Caco-2 (cell line): Measurements from ENCODE around the gene ZNF335. TPM values are rescaled to one million over a fixed set of nuclear protein-coding genes. Genes with fewer than 3 reads are reported as not detected.

Experiments used
- BruUV-seq: library from RNA; stranded (reverse); fragments of 400-500 nt; replicated peaks from 2 replicates; lab custom pipeline; 2021; lab: Mats Ljungman, UMichigan
- CTCF ChIA-PET: fragments of 300-600 bp; sonication (Branson Sonifier 250); formaldehyde crosslinking; loops from one replicate; lab custom pipeline; 2022; ENCODE audit warnings: antibody characterized with exemption; lab: Charles Lee
- POLR2A ChIA-PET: fragments of 300-600 bp; sonication (Branson Sonifier 250); formaldehyde crosslinking; loops from one replicate; lab custom pipeline; 2022; ENCODE audit warnings: antibody characterized with exemption; lab: Charles Lee
- DNase-seq, 2 experiments: peaks; one replicate each; pipeline versions ENCODE4 v3.0.0 to v3.0.0-alpha.2; 2020 to 2022
- H3K27me3 ChIP-seq: replicated peaks from 2 replicates; pipeline ENCODE4 v1.6.0; 2011; ENCODE audit warnings: low read length; ENCODE audit not compliant: control insufficient read depth, insufficient read depth
- H3K36me3 ChIP-seq: 2 replicates; pipeline ENCODE4 v1.5.1; 2011; ENCODE audit warnings: low read length; ENCODE audit not compliant: control insufficient read depth, insufficient read depth
- H3K4me1 ChIP-seq: fragments of 250-450 bp; sonication (Bioruptor Pico); 2 replicates; pipeline ENCODE4 v1.5.1; 2020; ENCODE audit warnings: mild to moderate bottlenecking
- H3K4me3 ChIP-seq: 2 replicates; pipeline ENCODE4 v1.5.1; 2011; ENCODE audit warnings: low read depth, mild to moderate bottlenecking, control low read depth, low read length
- H3K9me3 ChIP-seq: fragments of 250-450 bp; sonication (Bioruptor Pico); 2 replicates; pipeline ENCODE4 v1.5.1; 2020; ENCODE audit warnings: mild to moderate bottlenecking, moderate library complexity
- H3K27ac Mint-ChIP-seq: one replicate; pipeline ENCODE4 v1.8.0; 2022; ENCODE audit warnings: mixed read lengths; ENCODE audit not compliant: unreplicated experiment
- H3K27me3 Mint-ChIP-seq: one replicate; pipeline ENCODE4 v1.8.0; 2022; ENCODE audit warnings: mixed read lengths; ENCODE audit not compliant: insufficient read depth, unreplicated experiment
- H3K36me3 Mint-ChIP-seq: one replicate; pipeline ENCODE4 v1.8.0; 2022; ENCODE audit warnings: mild to moderate bottlenecking, mixed read lengths; ENCODE audit not compliant: insufficient read depth, unreplicated experiment
- H3K4me1 Mint-ChIP-seq: one replicate; pipeline ENCODE4 v1.8.0; 2022; ENCODE audit warnings: low read depth, mixed read lengths; ENCODE audit not compliant: unreplicated experiment
- H3K4me3 Mint-ChIP-seq: one replicate; pipeline ENCODE4 v1.8.0; 2022; ENCODE audit warnings: mild to moderate bottlenecking, moderate library complexity, mixed read lengths; ENCODE audit not compliant: unreplicated experiment
- H3K9me3 Mint-ChIP-seq: one replicate; pipeline ENCODE4 v1.8.0; 2022; ENCODE audit warnings: mixed read lengths; ENCODE audit not compliant: unreplicated experiment
- intact Hi-C: fragments of 100-400 bp; cut with micrococcal nuclease; formaldehyde crosslinking; loops from one replicate; pipeline ENCODE4 v1.10.0; 2022; ENCODE audit not compliant: unreplicated experiment
- total RNA-seq: library from RNA; stranded (reverse); gene quantifications from 2 replicates; pipeline ENCODE4 v1.2.3, GENCODE V29; 2022
- TF ChIP-seq, protein P1 (sequence below), 2 experiments: fragments of 200-600 bp in 1 of 2; IDR thresholded peaks; 1 replicate in 1 of 2; 2 replicates in 1 of 2; pipeline versions ENCODE4 v1.5.1 to v1.8.0; 2011 to 2022; ENCODE audit warnings: antibody characterized with exemption in 1 of 2, control low read depth in 1 of 2, inconsistent platforms in 1 of 2, low read depth in 1 of 2, low read length in 1 of 2, mild to moderate bottlenecking in 1 of 2, moderate library complexity in 1 of 2; ENCODE audit not compliant: insufficient read depth in 1 of 2, severe bottlenecking in 1 of 2, unreplicated experiment in 1 of 2

The ZNF335 gene
- total RNA-seq, 1 experiment from 2014 or later = 35.1 TPM

DNA sequence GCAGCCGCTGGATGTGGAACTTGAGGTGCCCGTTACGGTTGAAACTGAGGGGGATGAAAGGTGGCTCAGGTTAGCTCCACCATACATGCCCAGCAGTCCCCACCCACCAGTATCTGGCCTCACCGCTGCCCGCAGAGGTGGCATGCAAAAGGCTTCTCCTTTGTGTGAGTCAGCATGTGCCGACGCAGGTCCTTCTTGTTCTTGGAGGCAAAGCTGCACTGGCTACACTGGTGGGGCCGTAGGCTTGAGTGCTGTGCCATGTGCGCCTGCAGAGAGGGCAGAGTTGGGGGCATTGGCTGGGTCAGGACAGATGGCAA, 21.7 kb downstream of the ZNF335 start:
- CTCF ChIA-PET = interaction anchor here (1.2 to 3.2 kb wide), 2 partner anchors 17 to 19 kb away, joined by 5 to 17 read pairs; no protein-coding TSS in a partner anchor
- TF ChIP-seq, protein P1, sequence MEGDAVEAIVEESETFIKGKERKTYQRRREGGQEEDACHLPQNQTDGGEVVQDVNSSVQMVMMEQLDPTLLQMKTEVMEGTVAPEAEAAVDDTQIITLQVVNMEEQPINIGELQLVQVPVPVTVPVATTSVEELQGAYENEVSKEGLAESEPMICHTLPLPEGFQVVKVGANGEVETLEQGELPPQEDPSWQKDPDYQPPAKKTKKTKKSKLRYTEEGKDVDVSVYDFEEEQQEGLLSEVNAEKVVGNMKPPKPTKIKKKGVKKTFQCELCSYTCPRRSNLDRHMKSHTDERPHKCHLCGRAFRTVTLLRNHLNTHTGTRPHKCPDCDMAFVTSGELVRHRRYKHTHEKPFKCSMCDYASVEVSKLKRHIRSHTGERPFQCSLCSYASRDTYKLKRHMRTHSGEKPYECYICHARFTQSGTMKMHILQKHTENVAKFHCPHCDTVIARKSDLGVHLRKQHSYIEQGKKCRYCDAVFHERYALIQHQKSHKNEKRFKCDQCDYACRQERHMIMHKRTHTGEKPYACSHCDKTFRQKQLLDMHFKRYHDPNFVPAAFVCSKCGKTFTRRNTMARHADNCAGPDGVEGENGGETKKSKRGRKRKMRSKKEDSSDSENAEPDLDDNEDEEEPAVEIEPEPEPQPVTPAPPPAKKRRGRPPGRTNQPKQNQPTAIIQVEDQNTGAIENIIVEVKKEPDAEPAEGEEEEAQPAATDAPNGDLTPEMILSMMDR (IDR thresholded peaks at IDR 0.05; ENCODE audit: insufficient read depth in 1 of 2, low read depth in 1 of 2, low read length in 1 of 2, severe bottlenecking in 1 of 2, unreplicated experiment in 1 of 2) = no peak
- Mint-ChIP-seq H3K4me1 (no peaks in the 10 kb centered on the region), H3K4me3 (no peak overlapping the region), H3K36me3 (peaks cover 73% of the 10 kb centered on the region), H3K27ac (no peak overlapping the region), H3K27me3 (no peaks in the 10 kb centered on the region), H3K9me3 (no peaks in the 10 kb centered on the region)
- POLR2A ChIA-PET = interaction anchor here (1.0 to 1.4 kb wide), 3 partner anchors 11 to 17 kb away, joined by 3 to 17 read pairs (median 8); no protein-coding TSS in a partner anchor
- peak in 1 of 2 experiments; percentile 50 for DNase-seq
- Histone ChIP-seq H3K4me3 (no peak overlapping the region), H3K36me3 (peaks cover 23% of the 10 kb centered on the region), H3K9me3 (no peaks in the 10 kb centered on the region), H3K27me3 (no peaks in the 10 kb centered on the region), H3K4me1 (no peaks in the 10 kb centered on the region)
- intact Hi-C loops = no loop called here
- BruUV-seq = no TSS peak

DNA sequence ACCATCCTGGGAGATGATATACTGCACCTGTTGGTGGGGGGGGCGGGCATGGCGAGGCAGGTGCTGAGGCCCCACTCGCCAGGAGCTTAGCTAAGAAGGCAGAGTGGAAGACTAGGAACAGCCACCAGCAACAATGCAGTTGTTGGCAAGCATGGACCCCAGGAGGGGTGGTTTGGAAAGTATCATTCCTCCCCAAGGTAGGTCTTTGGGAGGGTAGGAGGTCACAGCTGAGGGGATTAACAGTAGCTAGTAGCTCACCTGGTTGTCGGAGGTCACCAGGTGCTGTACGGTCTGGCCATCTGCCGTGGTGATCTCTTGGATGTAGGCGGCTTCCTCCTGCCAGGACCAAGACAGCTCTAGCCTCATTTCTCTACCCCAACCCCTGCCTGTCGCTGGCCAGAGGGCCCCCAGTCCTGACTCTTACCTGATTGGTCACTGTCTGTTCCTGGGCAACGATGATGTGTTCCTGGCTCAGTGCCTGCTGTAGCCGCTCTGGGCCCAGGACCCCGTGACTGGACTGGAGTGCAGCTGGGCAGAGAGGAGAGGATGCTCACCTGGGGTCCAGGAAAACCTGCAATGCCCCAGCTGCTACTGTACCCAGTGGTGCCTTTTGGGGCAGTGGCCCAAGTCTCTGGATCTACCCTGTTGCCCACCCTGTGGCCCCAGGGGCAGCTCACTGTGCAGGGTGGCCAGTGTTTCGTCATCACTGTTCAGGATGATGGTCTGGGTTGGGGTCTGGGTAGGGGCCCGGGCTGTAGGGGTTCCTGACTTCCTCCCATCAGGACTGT, 22.3 kb downstream of the ZNF335 start:
- no peak for DNase-seq
- H3K36me3 ChIP-seq = peaks cover 27% of the 10 kb centered on the region

More for the DNA sequence above, 22.3 kb downstream of the ZNF335 start:
- Histone ChIP-seq H3K4me1 (no peaks in the 10 kb centered on the region), H3K4me3 (no peak overlapping the region), H3K27me3 (no peaks in the 10 kb centered on the region), H3K9me3 (no peaks in the 10 kb centered on the region)
- H3K27me3 Mint-ChIP-seq = no peaks in the 10 kb centered on the region
- H3K27ac Mint-ChIP-seq = peak overlapping the region; percentile 9
- H3K4me3 Mint-ChIP-seq = no peak overlapping the region
- no peaks in the 10 kb centered on the region for H3K4me1 Mint-ChIP-seq
- POLR2A ChIA-PET = interaction anchor here (1.0 to 1.4 kb wide), 4 partner anchors 11 to 60 kb away, joined by 3 to 17 read pairs (median 6); no protein-coding TSS in a partner anchor
- H3K9me3 Mint-ChIP-seq = no peaks in the 10 kb centered on the region
- peaks cover 69% of the 10 kb centered on the region for H3K36me3 Mint-ChIP-seq
- TF ChIP-seq, protein P1 (IDR thresholded peaks at IDR 0.05; ENCODE audit: insufficient read depth in 1 of 2, low read depth in 1 of 2, low read length in 1 of 2, severe bottlenecking in 1 of 2, unreplicated experiment in 1 of 2) = no peak
- no TSS peak for BruUV-seq
- CTCF ChIA-PET = interaction anchor here (0.7 to 3.2 kb wide), 5 partner anchors 15 to 23 kb away, joined by 3 to 17 read pairs (median 3); partner anchors contain the start of gene PCIF1
- intact Hi-C loops = no loop called here
